Measurements from ENCODE around the gene GCHFR. TPM values are rescaled to one million over a fixed set of nuclear protein-coding genes. Genes with fewer than 3 reads are reported as not detected.
A peak's percentile ranks its signal among the peaks of the same experiment; 100 is the strongest.

GCHFR gene
- total RNA-seq, 1 donor from 2014 or later: 12.4 TPM

GRCh38 chr15:40803076-40803475 lies 39.2 kb downstream of the GCHFR start:
- TF ChIP-seq CTCF (IDR thresholded peaks at IDR 0.05; ENCODE audit: insufficient read depth, low read length, severe bottlenecking): no peak
- FAIRE-seq: no peak
- no peaks in the 10 kb centered on the region for H3K27me3 ChIP-seq (ENCODE audit: control insufficient read depth, insufficient read depth, low read length)

GRCh38 chr15:40803688-40804087 lies 39.8 kb downstream of the GCHFR start:
- H3K36me3 ChIP-seq (ENCODE audit: control insufficient read depth, insufficient read depth, low read length): peaks cover 1% of the 10 kb centered on the region
- no peak for FAIRE-seq
- no peak for TF ChIP-seq CTCF (IDR thresholded peaks at IDR 0.05; ENCODE audit: insufficient read depth, low read length, severe bottlenecking)

More at GRCh38 chr15:40803076-40803475, 39.2 kb downstream of the GCHFR start:
- no peak for DNase-seq (ENCODE audit: low read depth)
- Histone ChIP-seq H3K4me3 (ENCODE audit: low read depth, low read length) (no peak overlapping the region), H3K36me3 (ENCODE audit: control insufficient read depth, insufficient read depth, low read length) (peaks cover 1% of the 10 kb centered on the region)

GRCh38 chr15:40806672-40807027 lies 42.8 kb downstream of the GCHFR start:
- H3K36me3 ChIP-seq (ENCODE audit: control insufficient read depth, insufficient read depth, low read length): peaks cover 5% of the 10 kb centered on the region

More at GRCh38 chr15:40803688-40804087, 39.8 kb downstream of the GCHFR start:
- DNase-seq (ENCODE audit: low read depth): no peak
- Histone ChIP-seq H3K4me3 (ENCODE audit: low read depth, low read length) (no peak overlapping the region), H3K27me3 (ENCODE audit: control insufficient read depth, insufficient read depth, low read length) (no peaks in the 10 kb centered on the region)

DNA sequence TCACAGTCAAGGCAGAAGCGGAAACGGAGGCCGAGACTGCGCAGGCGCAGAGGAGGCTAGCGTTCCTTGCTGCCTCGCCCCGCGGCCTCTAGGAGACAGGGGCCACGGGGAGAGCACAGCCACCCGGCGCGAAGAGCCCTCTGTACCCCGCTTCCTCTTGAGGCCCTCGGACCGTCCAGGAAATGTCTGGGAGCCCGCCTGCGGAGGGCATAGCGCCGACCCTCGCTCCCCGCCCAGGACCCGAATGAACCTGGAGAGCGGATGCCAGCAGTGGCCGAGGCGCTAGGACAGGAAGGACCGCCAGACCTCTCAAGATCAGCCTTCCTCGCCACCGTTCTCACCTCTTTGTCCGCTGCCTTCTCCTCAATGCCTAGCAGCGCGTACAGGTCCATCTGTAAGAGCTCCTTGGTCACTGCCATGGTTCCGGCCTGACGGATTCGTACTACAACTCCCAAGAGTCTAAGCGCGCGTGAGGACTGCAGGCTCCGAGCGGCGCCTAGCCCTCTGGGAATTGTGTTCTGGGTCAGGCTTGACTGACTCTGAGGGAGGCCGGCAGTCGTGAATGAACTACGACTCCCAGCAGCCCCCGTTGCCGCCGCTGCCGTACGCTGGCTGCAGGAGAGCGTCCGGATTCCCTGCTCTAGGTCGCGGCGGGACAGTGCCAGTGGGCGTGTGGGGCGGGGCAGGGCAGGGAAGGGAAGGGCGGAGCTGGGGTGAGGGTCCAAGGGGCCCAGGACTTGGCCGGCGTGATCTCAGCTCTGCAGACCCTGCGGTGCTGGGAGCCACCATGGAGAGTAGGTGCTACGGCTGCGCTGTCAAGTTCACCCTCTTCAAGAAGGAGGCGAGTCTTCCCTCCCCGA lies 43.4 kb downstream of the GCHFR start, which contains the start of the genes DNAJC17 and ZFYVE19:
DNAJC17 (minus strand) TSS at position 446 of the 860 bp plus-strand sequence; CDS start at position 419, 27 bp downstream.
ZFYVE19 (plus strand) TSS at position 62 of the 860 bp plus-strand sequence; CDS start at position 563, 501 bp downstream.
- peak; percentile 95 for DNase-seq (ENCODE audit: low read depth)
- no peaks in the 10 kb centered on the region for H3K27me3 ChIP-seq (ENCODE audit: control insufficient read depth, insufficient read depth, low read length)
- no peak for FAIRE-seq
- TF ChIP-seq CTCF (IDR thresholded peaks at IDR 0.05; ENCODE audit: insufficient read depth, low read length, severe bottlenecking): no peak
- H3K4me3 ChIP-seq (ENCODE audit: low read depth, low read length): peak within 1 kb of the TSS; percentile 85
- peaks cover 5% of the 10 kb centered on the region for H3K36me3 ChIP-seq (ENCODE audit: control insufficient read depth, insufficient read depth, low read length)

More at GRCh38 chr15:40806672-40807027, 42.8 kb downstream of the GCHFR start:
- peak overlapping the region; percentile 85 for H3K4me3 ChIP-seq (ENCODE audit: low read depth, low read length)
- DNase-seq (ENCODE audit: low read depth): no peak
- no peaks in the 10 kb centered on the region for H3K27me3 ChIP-seq (ENCODE audit: control insufficient read depth, insufficient read depth, low read length)
- FAIRE-seq: no peak
- TF ChIP-seq CTCF (IDR thresholded peaks at IDR 0.05; ENCODE audit: insufficient read depth, low read length, severe bottlenecking): no peak

DNA sequence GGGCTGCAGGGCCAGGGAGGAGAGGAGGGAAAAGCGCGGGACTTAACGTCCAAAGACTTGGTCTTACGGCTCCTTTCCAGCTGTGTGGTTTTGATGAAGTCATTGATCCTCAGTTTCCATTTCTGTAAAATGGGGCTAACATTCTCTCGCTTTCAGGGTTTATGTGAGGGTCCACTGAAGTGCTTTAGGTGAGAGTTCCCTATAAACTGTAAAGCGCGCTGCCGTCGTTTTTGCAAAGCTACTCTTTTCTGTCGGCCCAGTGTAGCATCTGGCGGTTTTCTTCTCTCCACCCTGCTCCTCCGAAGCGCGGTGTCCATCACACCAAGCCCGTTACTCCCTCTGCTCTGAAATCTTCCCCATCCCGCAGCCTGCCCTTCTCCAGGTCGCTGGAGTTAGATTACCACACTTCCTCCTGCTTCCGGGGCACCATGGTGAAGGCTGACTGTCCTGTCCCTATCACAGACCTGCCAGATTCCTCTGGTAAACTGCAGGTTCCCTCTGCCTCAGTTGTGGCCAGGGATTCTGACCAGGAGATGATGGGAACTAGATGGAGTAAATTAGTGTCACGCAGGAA lies 44.1 kb downstream of the GCHFR start:
- no peak for TF ChIP-seq CTCF (IDR thresholded peaks at IDR 0.05; ENCODE audit: insufficient read depth, low read length, severe bottlenecking)
- Histone ChIP-seq H3K4me3 (ENCODE audit: low read depth, low read length) (peak overlapping the region; percentile 85), H3K36me3 (ENCODE audit: control insufficient read depth, insufficient read depth, low read length) (peaks cover 8% of the 10 kb centered on the region), H3K27me3 (ENCODE audit: control insufficient read depth, insufficient read depth, low read length) (no peaks in the 10 kb centered on the region)
- no peak for FAIRE-seq
- no peak for DNase-seq (ENCODE audit: low read depth)
